NK-92 treated with Interleukin-12 subunit alpha and Interleukin-12 subunit beta, amount 100 ng/mL, for 24 hours (cell line): ENCODE results near the gene GALNT7.
"Not testable (repeated sequence)": the region's sequence is repeated elsewhere in the genome, so short reads cannot be mapped to it uniquely, and the experiment has no call there.

Source experiments
- DNase-seq: peaks from one replicate; lab custom pipeline; 2025; lab: John Stamatoyannopoulos, UW

Gene GALNT7

GRCh38 chr4:173168396-173169177, at the start of gene GALNT7:
TSS of gene GALNT7 (plus strand) at chr4:173168811. CDS start at chr4:173168836, 25 bp downstream.
- DNase-seq = peak; percentile 74

DNA sequence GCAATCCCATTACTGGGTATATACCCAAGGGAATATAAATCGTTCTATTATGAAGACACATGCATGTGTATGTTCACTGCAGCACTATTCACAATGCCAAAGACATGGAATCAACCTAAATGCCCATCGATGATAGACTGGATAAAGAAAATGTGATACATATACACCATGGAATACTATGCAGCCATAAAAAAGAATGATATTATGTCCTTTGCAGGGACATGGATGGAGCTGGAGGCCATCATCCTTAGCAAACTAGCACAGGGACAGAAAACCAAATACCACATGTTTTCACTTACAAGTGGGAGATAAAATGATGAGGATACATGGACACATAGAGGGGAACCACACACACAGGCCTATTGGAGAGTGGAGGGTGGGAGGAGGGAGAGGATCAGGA, 49.8 kb upstream of the GALNT7 start:
- not testable (repeated sequence) for DNase-seq

DNA sequence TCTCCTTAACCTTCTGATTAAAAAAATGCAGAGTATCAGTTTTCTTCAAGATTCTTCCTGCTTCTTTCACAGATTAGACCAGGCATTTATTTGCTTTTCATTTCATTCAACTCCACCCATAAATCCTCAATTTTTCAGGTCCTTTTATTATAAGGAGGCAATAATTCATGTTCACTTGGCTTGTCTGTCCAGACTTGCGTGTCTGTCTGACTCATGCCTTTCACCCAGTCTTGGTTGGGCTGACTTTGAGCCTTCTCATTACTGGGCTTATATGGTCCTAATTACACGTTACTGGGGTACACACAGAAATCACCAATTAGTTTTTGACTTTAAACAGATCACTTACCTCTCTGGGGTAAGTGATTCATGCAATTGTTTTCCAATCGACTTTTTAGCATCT, 48.8 kb upstream of the GALNT7 start:
- no peak for DNase-seq

- no peak for DNase-seq
Measured at GRCh38 chr4:173121076-173121561, 47.5 kb upstream of the GALNT7 start.

GRCh38 chr4:173124209-173124865, 44.3 kb upstream of the GALNT7 start:
- DNase-seq = no peak

- DNase-seq = no peak
Measured at GRCh38 chr4:173125216-173125812, 43.3 kb upstream of the GALNT7 start.

DNA sequence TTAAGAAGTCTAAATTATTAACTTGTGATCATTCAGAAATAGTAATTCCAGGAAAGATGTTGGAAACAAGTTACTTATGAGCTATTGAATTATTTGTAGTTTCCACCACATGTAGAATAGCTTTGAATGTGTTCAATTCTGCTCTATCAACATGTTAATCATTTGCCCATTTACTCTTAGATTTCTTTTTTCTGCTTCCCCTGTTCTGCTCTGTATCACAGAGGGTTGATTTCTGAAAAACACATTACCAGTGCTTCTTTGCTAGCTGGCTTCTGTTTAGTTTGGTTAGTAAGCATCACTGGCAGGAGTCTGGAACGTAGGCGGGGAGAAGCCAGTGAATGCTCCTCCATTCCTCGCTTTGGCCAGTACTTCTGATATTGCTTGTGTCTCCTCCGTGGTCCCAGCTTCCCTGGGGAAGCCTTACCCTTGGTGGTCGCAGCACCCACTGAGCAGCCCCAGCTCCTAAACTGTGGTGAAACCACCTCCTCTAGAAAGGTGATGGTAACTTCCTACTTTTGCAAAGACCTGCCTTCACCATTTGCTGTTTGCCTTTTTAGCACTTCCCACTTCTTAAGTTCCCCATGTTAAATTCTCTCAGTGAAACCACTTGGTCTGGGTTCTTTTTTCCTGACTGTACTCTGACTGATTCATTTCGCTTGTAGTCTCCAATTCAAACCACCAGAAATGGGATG, 40.3 kb upstream of the GALNT7 start:
- DNase-seq = no peak

GRCh38 chr4:173130687-173131086, 37.9 kb upstream of the GALNT7 start:
- DNase-seq = no peak

DNA sequence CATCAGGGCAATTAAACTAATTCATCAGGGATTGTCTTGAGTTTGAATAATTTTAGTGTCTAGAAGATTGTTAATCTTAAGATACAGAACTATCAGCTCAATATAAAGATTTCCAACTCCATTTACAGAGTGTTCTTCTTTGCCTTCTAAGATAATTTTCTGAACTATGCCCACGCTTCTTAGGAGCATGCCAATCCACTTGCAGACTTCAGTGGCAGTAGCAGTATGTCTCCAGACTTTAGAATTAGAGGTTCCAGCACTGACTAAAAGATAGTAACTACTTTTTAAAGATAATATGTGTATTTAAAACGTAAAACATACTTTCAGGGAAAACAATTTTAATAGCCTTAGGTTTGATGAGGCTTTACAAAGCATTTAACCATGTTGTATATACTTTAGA, 34.2 kb upstream of the GALNT7 start:
- DNase-seq = no peak

GRCh38 chr4:173135241-173135847, 33.3 kb upstream of the GALNT7 start:
- no peak for DNase-seq

DNA sequence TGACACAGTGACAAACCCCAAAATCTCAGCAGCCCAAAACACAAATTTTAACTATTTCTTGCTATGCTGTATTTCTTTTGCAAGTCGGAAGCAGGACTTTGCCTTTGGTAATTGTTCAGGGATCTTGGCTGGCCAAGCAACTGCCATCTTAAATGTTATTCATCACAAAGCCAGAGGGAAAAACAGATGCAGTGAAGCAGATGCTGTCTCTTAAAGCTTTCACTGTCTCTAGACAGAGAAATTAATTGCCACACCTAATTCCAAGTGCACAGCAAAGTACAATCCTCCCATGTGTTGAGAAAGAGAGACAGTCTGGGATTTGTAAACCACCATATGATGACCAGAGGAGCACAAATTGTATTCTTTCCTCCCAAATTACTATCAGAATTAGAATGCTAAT, 30.0 kb upstream of the GALNT7 start:
- DNase-seq = no peak

DNA sequence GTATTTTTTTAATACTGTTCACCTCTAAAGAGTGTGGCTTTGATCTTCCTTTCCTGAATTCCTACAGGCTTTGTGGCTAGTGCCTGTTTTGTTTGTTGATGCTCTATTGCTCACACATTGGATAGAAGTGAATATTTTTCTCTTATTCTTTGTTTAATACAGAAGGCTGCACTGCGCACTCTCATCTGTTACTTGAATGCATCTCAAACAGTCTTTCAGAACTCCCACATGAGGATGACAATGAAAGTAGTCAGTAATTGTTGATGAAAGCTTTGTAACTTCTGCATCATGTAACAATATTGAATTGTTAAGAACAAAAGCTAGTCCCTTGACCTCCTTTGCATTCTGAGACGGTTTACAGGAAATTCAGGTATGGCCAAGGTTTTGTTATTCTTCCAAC, 29.1 kb upstream of the GALNT7 start:
- no peak for DNase-seq

GRCh38 chr4:173145131-173145530, 23.5 kb upstream of the GALNT7 start:
- no peak for DNase-seq

DNA sequence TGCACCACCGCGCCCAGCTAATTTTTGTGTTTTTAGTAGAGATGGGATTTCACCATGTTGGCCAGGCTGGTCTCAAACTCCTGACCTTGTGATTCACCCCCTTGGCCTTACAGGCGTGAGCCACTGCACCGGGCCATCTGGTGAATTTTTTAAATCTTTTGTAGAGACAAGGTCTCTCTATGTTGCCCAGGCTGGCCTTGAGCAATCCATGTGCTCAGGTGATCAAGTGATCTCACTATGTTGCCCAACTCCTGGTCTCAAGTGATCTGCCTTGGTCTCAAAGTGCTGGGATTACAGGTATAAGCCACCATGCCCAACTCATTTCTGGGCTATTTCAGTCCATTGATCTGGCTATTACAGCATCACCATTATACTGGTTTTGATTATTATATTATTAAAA, 22.2 kb upstream of the GALNT7 start:
- no peak for DNase-seq

DNA sequence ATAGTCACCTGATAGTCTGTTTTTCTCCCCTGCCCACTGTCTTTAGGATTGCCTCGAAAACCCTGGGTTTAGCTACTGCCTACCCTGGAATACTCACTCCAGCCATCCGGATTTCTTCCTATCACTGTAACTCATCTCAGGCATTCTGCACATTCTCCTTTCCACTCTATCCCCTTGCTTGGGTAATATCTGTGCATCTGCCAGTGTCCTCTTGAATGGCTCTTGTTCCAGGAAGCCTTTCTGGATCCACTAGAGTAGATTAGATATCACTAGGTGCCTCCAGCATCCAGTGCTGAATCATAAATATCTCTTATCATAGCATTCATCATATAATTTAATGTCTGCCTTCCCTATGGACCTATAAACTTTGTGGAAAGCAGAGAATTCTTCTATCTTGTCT, 17.1 kb upstream of the GALNT7 start:
- no peak for DNase-seq

- no peak for DNase-seq
Measured at GRCh38 chr4:173152104-173152503, 16.5 kb upstream of the GALNT7 start.

- no peak for DNase-seq
Measured at GRCh38 chr4:173153445-173153844, 15.2 kb upstream of the GALNT7 start.

GRCh38 chr4:173159791-173160190, 8.8 kb upstream of the GALNT7 start:
- DNase-seq = no peak

- no peak for DNase-seq
Measured at GRCh38 chr4:173160871-173161270, 7.7 kb upstream of the GALNT7 start.

GRCh38 chr4:173161311-173161710, 7.3 kb upstream of the GALNT7 start:
- no peak for DNase-seq

DNA sequence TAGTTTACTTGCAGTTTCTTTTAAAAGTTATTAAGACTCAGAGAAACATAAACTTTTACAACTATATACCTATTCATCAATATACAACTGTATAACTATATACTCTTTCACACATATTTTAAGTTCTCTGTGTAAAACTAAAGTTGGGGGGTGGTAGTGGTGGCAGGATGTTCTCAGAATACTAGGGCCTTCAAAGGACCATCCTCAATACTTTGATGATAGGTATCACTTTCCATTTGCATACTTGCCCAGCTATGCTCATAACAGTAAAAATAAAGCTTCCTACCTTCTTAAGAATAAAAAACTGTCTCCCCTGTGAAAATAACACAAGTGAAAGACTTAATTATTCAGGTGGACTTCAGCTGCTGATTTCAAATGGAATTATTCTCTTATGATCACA, 2.9 kb upstream of the GALNT7 start:
- DNase-seq = no peak

DNA sequence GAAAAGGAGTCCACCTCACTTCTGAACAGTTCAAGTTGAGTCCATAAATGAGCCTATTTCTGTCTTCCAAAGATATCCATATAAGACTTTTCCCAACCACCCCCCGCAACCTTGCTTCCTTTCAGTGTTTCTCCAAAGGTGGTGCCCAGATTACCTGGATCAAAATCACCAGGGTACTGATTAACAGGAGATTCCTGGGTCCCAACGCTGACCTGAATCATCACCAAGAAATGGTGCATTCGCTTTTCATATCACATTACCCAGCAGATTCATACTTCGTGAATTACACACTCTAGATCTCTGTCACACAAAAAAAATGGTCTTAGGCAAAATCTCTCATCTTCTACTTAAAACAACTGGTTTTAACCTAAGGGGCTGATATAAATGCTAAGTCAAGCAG, 2.1 kb upstream of the GALNT7 start:
- no peak for DNase-seq
